H1 (cell line): ENCODE results near the gene MYO7B. TPM values are rescaled to one million over a fixed set of nuclear protein-coding genes. Genes with fewer than 3 reads are reported as not detected.

Source experiments
- JUN ChIP-seq: IDR thresholded peaks from 2 replicates; pipeline ENCODE4 v1.6.1; 2011; ENCODE audit warnings: low read depth, mild to moderate bottlenecking, improper control_type of control experiment, low read length
- polyA plus RNA-seq, 7 experiments: library from polyadenylated mRNA; depleted of rRNA in 3 of 7; stranded (reverse) in 5 of 7; unstranded in 2 of 7; fragments of >200 nt in 5 of 7; fragments of 200-250 nt in 2 of 7; gene quantifications; 1 replicate in 5 of 7; 2 replicates in 1 of 7; 4 replicates in 1 of 7; pipeline versions ENCODE4 v1.2.1 to v1.2.3, GENCODE V29; 2011 to 2013; ENCODE audit warnings: missing spikeins in 2 of 7, mixed read lengths in 2 of 7
- total RNA-seq: library from RNA; stranded (reverse); fragmentation: NEBNext Ultra II Directional; extraction: Animal tissue kit (Norgen Biotek cat#: 25700); gene quantifications from 2 replicates; pipeline ENCODE4 v1.2.1, GENCODE V29; 2021
- TF ChIP-seq, protein P1 (sequence below): IDR thresholded peaks from 2 replicates; pipeline ENCODE4 v1.6.1; 2011; ENCODE audit warnings: low read length, improper control_type of control experiment

The MYO7B gene
- total and polyA plus RNA-seq, 2 of the 8 experiments (the other 6 are each of a cell fraction or from before 2014, with no cell fraction given), result not detected

DNA sequence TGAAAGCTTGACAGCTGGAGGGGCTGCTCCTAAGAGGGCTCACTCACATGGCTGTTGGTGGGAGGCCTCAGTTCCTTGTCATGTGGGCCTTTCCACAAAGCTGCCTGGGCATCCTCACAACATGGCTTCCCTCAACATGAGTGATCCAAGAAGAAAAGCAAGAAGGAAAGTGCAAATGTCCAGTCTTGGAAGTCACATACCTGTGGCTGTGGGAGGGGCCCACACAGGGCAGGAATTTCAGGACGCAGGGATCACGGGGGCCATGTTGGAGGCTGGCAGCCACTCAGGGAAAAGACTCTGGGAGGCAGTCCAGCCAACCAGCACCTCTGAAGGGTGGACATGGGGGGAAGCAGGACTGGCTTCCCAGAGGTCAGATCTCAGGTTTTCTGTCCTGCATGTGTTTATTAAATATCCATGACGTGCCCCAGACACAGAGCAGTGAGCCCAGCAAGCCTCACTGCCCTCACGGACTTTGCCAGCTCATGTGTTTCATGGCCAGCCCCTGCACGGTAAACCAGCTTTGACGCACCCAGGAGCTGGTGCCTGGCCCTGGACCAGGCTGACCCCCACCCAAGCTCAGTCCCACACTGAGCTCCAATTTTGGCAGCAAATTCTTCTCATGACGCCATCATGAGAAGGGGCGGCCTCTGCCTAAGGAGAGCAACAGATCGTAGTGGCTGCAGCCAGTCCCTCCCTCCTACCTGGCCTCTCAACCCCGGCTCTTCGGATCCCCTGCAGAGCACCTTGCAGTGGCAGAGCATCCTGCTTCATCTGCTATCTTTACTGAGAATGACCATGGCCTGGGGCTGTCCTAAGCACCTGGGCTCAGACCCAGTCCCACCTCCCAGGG lies 75.8 kb downstream of the MYO7B start (continued):
- TF ChIP-seq, protein P1, sequence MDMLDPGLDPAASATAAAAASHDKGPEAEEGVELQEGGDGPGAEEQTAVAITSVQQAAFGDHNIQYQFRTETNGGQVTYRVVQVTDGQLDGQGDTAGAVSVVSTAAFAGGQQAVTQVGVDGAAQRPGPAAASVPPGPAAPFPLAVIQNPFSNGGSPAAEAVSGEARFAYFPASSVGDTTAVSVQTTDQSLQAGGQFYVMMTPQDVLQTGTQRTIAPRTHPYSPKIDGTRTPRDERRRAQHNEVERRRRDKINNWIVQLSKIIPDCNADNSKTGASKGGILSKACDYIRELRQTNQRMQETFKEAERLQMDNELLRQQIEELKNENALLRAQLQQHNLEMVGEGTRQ, result no peak
- no peak for TF ChIP-seq JUN
